Stimulated activated CD8-positive, alpha-beta memory T cell treated with anti-CD3 and anti-CD28 coated beads, Interleukin-7, amount 100 ng/mL, for 1 hour (primary cell): ENCODE measurements around the gene TSEN15.

Experiments
- DNase-seq, 2 donors: peaks; one replicate each; pipeline ENCODE4 v3.0.0-alpha.2; 2020; ENCODE audit warnings: low read depth in 2 of 2

TSEN15 gene

DNA sequence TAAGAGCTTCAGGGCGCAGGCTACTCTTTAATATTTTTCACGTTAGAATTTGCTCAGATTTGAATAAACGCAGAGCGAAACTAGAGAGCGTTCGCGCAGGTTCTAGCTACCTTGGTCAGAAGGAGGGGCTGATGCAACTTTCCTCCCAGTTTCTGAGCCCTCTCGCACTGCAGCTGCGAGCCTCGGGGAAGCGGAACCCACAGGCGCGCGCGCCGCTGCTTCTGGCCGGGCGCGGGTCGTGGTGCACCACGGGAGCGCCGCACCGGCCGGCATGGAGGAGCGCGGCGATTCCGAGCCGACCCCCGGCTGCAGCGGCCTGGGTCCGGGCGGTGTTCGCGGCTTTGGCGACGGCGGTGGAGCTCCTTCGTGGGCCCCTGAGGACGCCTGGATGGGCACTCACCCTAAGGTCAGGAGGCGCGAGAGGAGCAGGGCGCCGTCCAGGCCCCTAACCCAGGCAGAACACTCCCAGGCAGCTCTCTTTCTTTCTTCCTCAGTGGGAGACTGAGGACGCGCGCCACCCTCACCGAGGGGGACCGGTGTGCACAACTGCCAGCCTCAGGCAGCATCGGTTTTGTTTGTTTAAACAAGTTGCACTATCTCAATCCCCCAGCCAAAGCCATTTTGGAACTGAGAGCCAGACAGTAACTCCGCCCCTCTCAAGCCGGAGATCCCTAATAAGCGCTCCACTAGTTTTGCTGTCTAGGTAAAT is at the start of gene TSEN15:
TSEN15 (plus strand) TSS at position 246 of the 709 bp plus-strand sequence; CDS start at position 272, 26 bp downstream.
- peak; percentile 46 to 60 for DNase-seq

DNA sequence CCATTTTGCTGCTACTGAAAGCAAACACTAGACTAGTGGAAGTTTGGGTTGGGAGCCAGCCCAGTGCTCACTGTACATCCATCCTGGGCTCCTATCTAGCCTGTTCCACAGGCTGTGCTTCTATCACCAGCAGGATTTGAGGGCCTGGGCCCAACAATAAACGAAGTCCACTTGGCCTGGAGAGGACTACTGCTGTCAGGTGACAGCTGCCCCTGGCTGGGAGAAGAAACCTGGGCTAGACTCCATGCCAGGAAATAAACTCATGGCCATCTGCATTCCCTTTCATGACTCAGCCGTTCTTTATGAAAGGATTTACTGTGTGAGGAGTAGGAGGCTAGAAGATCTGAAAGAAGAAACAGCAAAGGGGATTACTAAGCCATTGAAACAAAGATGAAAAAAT is 49.5 kb upstream of the TSEN15 start:
- no peak for DNase-seq

DNA sequence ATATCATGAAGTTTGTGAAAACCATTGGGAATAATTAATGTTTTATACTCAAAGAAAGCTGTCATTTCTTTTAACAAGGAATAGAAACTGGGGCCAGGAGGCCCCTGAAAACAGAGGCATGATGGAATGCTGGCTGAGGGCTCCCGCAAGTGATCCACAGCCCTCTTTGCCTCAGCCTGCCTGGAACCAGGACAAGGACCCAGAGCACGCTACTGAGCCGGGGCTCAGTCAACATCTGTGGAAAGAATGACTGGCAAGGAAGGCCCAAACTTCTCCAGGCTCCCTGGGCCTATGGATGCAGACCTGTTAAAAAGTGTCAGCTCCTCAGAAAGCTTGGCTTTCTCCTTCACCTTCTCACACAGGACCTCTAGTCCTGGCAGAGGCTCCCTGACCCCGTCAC is 46.6 kb upstream of the TSEN15 start:
- no peak for DNase-seq

DNA sequence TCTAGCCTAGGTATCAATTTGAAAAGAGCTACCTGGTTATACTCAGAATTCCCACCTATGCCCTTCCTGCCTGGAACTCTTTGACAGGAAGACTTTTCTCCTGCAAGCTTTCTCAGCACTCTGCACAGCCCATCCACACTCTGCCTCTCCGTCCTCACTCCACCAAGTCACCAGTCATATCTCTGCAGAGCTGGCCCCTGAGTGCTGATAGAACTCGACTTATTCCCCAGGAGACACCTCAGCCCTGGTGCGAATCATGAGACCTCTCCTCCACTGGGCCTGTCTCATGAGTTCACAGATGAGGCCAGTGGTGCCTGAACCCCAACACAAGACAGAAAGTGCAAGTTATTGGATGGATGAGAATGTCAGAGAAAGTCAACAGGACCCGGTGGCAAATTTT is 46.0 kb upstream of the TSEN15 start:
- DNase-seq, result no peak

DNA sequence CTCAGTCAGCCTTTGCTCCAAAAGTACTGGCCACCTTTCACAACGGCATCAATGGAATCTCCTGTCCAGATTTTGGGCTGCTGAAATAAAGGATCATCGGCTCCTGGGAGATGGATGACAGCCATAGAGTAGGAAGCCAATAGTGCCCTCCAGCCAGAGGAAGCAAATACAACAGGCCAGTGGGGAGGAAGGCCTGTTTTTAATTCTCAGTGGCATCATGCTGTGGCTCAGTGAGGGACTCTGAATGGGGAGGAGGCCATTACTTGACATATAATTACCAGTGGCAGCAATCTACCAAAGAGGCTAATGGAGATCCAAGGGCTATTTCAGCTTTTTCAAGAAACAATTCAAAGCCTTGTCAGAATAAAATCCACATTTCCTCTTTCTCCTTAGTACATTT is 40.7 kb upstream of the TSEN15 start:
- DNase-seq, result no peak

DNA sequence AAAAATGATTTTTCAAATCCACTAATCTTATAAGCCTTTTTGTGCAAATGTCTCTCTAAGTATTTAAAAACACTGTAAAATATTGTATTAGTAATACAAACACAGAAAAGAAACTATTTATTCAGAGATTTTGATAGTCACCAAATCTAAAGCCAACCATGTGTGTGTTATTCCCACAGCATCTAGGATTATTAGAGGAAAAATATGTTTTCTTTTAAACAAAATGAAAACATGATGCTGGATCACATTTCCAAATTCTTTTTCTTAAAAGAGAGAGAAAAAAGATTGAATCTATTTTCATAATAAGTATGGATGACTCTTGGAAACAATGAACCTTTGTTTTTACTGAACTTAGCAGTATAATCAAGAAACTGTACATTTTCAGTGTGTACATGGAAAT is 39.3 kb upstream of the TSEN15 start:
- DNase-seq, result no peak

DNA sequence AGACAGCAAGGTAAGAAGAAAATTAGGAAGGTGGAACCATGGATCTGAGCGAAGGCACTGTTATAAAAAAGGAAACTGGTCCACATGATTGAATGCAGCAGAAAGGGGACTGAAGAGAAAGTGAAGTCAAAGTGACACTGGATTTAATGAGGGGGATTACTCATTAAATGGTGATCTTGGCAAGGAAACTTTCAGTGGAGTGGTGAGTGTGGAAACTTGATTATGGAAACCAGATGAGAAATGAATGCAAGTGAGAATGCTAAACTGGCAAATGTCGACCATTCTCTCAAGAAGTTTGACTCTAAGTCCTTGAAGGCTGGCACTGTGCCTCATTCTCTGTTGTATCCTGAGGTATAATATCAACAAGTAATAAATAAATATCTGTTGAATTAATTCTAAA is 37.3 kb upstream of the TSEN15 start:
- DNase-seq, result no peak

DNA sequence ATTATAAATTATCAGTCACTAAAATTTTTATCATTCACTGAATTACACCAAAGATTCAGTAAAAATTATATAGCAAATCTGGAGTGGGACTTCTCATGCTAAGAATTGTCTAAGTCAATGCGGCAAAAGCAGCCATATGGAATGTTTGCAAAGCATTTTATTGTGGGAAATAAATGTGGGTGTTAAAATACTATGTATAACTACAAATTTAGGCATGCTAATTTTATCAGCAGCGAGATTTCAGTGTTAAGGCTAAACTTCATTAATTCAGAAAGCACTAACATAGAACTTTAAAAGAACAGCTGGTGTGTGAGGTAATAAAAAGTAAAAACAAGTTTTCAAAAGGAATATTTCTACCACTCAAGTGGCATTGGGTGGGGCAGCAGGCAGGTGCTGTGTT is 35.4 kb upstream of the TSEN15 start:
- no peak for DNase-seq

DNA sequence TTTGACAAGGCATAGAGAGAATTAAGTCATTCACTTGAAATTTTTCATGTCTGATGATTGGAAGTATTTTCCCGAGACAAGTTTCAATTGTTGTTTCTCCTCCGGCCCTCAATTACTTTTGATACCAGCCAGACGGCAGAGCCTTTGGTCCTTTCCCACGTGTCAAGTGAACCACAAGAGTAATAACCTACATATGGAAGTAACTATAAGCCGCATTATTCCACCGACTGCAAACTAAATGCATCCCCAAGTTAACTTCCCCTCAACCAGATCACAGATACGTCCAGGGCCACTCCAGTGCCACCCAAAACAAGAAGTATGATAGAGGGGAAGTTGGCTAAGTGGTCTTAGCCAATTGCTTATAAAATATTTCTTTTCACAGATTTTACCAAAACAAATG is 34.2 kb upstream of the TSEN15 start:
- no peak for DNase-seq

DNA sequence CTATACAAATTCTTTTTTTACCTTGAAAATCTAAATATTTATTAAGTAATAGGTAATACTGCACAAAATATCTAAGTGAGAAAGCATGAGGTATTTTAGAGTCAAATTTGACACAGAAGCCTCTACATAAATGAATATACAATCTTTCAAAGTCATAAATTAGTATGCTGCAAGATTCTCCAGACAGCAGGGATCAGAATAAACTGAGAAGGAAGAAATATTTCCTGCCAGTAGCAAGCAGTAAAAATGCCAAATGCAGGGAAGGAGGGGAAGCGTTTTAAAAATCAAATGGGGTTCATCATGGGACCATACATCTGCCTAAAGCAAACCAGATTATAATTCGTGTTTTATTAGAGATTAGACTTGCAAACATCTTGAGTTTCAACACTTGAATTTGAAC is 32.9 kb upstream of the TSEN15 start:
- no peak for DNase-seq

DNA sequence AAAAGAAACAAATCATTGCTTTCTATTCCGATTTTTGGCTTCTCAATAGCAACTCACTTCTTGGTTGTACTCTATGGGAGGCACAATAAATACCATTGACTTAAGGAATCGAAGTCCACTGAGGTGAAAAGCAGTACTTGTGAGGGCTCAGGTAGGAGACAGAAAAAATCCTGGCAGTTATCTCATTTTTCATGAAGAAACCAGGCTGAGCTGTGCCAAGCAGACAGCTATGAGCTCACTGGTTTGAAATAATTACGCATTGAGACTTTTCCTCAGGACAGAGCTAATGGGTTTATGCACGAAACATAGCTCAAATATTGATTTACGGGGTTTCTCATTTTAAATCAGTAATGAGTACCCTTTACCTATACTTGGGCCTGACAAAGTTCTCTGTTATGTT is 32.5 kb upstream of the TSEN15 start:
- DNase-seq, result no peak

DNA sequence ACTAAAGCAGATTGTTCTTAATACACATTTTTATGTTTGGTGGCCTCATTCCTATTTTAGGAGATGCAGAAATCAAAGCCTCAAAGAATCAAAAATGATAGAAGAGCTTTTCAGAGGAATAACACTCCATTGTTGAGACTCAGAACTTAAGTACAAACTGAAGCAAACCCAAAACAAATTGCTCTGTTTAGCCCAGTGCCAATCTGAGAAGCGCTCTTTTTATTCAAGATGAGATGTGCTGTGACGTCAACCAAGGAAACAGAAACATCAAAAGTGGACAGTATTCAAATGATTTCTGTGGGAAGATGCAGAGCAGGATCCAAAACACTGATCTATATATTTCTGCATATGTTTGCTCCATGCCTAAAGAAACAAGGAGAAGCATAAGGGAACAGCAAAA is 32.0 kb upstream of the TSEN15 start:
- no peak for DNase-seq

DNA sequence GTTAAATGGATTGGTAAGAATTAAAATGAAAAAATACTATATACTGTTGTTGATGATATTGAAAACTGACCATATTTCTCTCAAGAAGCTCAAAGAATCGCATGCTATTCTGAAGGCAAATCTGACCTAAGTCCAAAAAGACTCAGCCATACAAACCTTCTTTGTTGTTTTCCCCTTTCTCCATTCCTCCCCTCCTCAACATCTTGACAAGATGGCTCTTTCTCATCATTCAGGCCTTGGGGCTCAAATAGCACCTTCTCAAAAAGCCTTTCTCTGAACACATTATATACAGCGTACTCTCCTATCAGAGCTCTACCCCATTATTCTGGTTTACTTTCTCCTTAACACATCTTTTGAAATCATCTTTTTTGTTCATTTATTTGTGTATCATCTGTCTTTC is 31.2 kb upstream of the TSEN15 start:
- no peak for DNase-seq

DNA sequence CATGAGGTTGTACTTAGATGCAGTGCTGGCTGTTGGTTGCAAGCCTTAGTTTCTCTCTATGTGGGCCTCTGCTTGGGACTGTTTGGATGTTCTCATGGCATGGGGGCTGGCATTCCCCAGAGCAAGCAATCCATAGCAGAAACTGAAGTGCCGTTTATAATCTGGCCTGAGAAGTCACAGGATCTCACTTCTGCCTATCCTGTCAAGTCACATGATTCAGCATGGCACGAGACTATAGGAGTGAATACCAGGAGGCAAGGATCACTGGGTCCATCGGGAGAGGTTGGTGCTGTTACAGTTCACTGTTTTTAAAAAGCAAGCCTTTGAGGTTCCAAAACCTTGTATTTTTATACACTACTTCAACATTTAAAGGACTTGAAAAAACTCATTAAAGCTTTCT is 30.7 kb upstream of the TSEN15 start:
- DNase-seq, result no peak

DNA sequence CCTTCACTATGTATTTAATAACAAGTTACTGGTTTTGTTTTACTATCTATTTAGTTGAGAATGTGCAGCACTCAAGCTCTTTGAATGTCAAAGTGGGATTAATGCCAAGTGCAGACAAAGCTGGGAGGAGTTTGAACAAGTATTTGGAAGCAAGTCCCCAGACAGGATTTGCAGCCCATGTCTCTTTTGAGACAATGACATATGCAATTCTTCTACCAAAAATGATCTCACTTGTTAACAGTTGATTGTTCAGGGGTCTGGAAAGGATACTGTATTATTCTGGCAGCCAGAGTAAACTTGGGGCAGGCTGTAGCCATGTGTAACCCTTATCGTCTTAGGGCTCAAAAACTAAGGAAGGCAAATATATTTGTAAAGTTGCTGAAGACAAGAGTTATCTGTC is 29.8 kb upstream of the TSEN15 start:
- no peak for DNase-seq

DNA sequence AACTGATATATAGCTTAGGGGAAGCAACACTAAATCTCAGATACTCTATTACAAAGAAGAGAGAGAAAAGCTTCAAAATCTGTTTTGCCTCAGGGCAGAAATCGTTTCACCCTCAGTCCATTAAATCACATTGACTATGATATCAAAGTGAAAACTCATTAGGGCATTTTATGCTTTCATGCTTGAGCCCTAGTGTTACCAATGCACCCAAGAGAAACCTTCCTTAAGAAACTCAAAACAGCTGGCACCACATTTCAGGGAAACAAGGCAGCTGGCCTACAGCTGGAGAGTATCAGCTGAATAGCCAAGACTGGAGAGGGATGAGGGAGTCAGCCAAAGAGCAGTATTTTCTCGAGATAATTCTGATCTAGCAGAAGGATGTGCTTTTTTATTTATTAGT is 28.9 kb upstream of the TSEN15 start:
- DNase-seq, result no peak

DNA sequence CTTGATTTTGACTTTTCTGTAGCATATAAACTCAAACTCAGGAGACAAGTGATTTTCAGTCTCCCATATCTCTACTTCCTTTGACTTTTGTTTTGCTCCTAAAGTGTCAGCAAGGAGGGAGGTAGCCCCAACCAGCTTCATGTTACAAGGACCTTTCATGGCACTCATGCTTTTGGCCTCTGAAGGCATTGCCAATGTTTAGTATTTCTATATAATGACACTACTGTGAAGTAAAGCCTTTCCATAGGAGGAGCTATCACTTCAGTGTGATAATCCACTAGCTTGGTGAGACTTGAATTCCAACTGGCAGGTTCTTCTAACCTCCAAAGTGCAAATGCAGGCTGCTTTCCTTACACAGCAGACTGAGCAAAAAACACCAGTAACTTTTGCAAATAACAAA is 28.4 kb upstream of the TSEN15 start:
- no peak for DNase-seq

DNA sequence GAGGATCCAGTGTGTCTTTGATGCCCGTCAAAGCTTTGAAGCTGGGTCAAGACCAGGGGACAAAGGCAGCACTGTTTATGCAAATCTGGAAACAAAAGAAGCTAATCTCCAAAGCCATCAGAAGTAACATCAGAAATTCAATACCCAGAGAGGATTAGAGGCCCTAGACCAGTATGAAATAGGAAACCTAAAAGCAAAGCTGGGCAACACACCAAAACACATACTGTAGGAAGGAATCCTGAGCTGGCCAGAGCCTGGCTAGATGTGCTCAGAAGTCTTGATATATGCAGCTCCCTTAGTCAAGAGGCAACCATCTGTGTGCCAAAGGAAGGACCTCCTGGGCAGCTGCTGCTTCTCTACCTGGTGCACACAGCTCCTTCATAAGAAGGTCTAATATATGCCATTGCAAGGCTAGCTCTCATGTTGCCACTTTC is 26.3 kb upstream of the TSEN15 start:
- no peak for DNase-seq

DNA sequence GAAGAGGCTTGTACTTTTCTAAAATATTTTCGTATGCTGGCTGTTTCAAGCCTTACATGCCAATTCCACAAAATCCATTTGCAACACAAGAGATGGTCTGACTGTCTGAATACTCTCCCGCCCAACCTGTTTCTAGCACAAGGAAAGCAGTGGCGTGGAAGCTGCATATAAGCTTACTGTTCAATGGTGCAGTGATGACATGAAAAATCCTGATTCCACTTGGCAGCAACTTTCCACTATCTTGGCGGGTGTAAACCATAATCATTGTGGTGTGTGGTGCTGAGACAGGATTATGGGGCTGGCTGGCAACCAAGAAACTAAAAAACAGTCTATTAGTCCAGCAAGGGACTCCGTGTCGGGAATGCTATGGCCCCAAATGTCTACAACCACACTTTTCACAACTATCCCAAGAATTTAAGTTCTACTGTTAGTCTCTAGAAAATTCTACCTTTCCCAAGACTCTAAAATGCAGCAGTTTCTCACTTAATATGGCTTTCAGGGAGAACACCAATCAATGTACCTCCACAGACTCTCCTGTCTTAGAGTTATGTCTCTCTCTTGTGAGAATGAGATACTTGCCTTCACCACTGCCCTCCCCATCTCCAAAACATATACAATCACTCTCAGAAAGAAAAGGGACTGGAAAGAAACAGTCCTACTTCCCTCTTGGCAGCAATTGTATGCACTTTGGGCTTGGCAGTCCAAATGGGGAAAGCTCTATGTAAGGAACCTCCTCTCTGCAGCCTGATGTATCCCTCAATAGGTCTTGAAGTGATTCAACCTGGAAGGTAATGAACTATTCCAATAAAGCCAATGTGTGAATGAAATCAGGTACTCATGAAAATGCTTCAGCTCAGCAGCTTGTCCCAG is 23.5 kb upstream of the TSEN15 start:
- DNase-seq, result no peak

DNA sequence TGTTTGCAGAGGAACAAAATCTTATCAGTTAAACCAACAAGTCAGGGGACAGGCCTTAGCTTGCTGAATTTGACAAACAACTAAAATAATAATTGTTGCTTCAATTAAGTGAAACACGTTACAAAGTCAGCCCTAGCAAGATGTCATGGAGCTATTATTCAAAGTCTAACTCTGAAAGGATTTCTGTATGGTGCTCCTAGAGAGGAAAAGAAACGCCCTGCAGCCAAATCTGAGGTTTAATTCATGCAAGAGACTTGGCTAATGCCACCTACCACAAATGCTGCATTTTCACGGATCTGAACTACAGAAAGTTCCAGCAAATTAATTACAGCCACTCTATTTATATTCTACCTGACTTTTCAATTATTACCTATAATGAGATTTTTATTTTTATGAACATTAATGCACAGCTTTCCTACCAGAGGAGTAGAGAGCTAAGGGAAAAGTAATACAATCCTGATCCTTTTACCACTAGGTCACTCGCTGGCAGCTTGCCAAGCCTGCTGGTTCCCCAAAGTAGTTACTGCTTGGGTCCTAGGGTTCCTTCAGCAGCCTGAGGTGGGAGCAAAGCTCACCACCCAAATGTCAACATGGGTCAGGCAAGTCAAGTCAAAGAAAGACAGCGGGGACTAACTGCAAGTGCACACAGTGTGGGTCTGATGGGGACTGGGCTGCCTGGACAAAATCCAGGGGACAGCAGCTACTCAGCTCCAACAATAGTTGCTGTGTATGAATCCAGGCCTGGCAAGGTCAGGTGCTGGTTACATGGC is 22.5 kb upstream of the TSEN15 start:
- no peak for DNase-seq

DNA sequence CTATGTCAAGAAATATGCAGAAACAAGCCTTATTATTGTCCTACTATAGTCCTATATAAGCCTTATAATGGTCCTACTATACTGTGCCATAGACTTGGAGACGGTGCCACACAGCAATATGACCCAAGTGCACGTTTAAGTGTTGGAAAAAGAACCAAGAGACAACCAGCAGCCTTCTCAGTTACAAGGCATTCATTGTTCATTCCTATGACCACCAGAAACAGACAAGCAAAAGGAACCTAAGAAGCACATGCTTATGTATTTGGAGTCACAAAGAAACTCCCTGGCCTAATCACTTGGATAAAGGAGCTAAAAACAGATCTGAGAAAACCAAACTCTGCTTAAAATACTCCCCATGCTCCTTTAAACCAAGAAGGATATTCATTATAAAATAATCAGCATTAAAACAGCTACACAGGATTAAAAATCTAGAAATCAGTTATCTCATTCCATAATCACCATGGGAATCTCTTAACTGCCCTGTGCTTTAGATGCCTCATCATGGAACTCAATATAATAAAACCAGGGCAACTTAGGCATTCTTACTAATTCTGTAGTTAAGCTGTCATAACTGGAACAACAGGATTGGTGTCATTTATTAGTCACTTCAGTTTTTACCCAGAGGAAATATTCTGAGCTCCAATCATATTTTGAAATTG is 21.0 kb upstream of the TSEN15 start:
- DNase-seq, result no peak

DNA sequence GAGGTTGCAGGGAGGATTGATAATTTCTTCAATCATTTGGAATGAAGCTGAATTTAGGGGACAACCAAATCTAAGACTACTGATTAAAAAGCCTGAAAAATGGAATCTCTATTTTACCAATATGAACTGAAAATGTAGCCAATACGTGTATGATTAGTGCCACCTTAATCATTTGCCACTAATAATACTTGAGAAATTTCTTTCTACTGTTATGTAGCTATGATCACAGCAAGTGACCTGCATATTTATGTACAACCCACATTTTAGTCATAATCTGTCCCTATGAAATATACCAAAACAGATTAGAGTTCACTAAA is 20.5 kb upstream of the TSEN15 start:
- DNase-seq, result no peak
